HepG2 (cell line): Measurements from ENCODE around the gene DTYMK. TPM values are rescaled to one million over a fixed set of nuclear protein-coding genes. Genes with fewer than 3 reads are reported as not detected.

Experiments used
- ATAC-seq: fragments of 200-7000 bp; cut with Tn5 transposase; 3 replicates; pipeline ENCODE4 v1.9.1; 2020; ENCODE audit warnings: mild to moderate bottlenecking, moderate library complexity
- BruUV-seq: library from RNA; stranded (reverse); fragments of 400-500 nt; replicated peaks from 2 replicates; lab custom pipeline; 2021; lab: Mats Ljungman, UMichigan
- CTCF ChIA-PET: fragments of 300-600 bp; formaldehyde crosslinking; extraction: SDS; loops from one replicate; lab custom pipeline; 2021; ENCODE audit warnings: low total read pairs, inconsistent platforms, low intra/inter-chr PET ratio; lab: Yijun Ruan, JAX
- POLR2A ChIA-PET: fragments of 350-600 bp; sonication (Branson Sonifier 250); formaldehyde crosslinking; loops from one replicate; lab custom pipeline; 2020; ENCODE audit warnings: antibody characterized with exemption, inconsistent platforms; lab: Yijun Ruan, JAX
- DNase-seq: peaks from one replicate; pipeline ENCODE4 v3.0.0-alpha.2; 2015; ENCODE audit warnings: low spot score
- FAIRE-seq: peaks from 3 replicates; lab custom pipeline; 2011; peaks lifted over from hg19 to GRCh38; lab: Jason Lieb, UNC
- H2AFZ ChIP-seq: one replicate; pipeline ENCODE4 v1.6.1; 2011; ENCODE audit warnings: low read length, inconsistent platforms
- H3K27ac ChIP-seq: fragments of 300-600 bp; 3 replicates; pipeline ENCODE4 v1.8.0; 2011; ENCODE audit warnings: mixed run types, mild to moderate bottlenecking, mixed read lengths, low read length, inconsistent platforms; ENCODE audit not compliant: insufficient read depth; ENCODE audit errors: extremely low read length
- H3K27me3 ChIP-seq, 2 experiments: fragments of 200-600 bp in 1 of 2; 2 replicates in 1 of 2; 3 replicates in 1 of 2; pipeline versions ENCODE4 v1.6.0 to v1.8.0; 2011; ENCODE audit warnings: low read length in 2 of 2, mild to moderate bottlenecking in 2 of 2, moderate library complexity in 2 of 2, inconsistent platforms in 1 of 2; ENCODE audit not compliant: insufficient read depth in 2 of 2, control insufficient read depth in 1 of 2
- H3K36me3 ChIP-seq, 2 experiments: fragments of 200-600 bp in 1 of 2; replicated peaks in 1 of 2; 2 replicates in 1 of 2; 3 replicates in 1 of 2; pipeline versions ENCODE4 v1.5.1 to v1.8.0; 2011; ENCODE audit warnings: low read length in 2 of 2, inconsistent platforms in 1 of 2; ENCODE audit not compliant: insufficient read depth in 2 of 2, control insufficient read depth in 1 of 2
- H3K4me1 ChIP-seq: 2 replicates; pipeline ENCODE4 v1.5.1; 2012; ENCODE audit warnings: low read length, inconsistent platforms; ENCODE audit not compliant: insufficient read depth
- H3K4me2 ChIP-seq: 2 replicates; pipeline ENCODE4 v1.6.0; 2011; ENCODE audit warnings: low read depth, low read length, inconsistent platforms
- H3K4me3 ChIP-seq, 3 experiments: fragments of 200-600 bp in 1 of 3; sonication (generic), shearing (Covaris generic) in 1 of 3; replicated peaks in 1 of 3; 2 replicates each; pipeline ENCODE4 v1.5.1; 2011 to 2016; ENCODE audit warnings: low read length in 3 of 3, inconsistent platforms in 2 of 3, low read depth in 2 of 3, mild to moderate bottlenecking in 2 of 3, control low read depth in 1 of 3, mixed read lengths in 1 of 3; ENCODE audit not compliant: insufficient read depth in 1 of 3
- H3K79me2 ChIP-seq: one replicate; pipeline ENCODE4 v1.6.1; 2011; ENCODE audit warnings: low read length, inconsistent platforms; ENCODE audit not compliant: insufficient read depth
- H3K9ac ChIP-seq: 2 replicates; pipeline ENCODE4 v1.6.0; 2011; ENCODE audit warnings: mild to moderate bottlenecking, low read depth, low read length, inconsistent platforms; ENCODE audit not compliant: insufficient read depth
- H3K9me3 ChIP-seq: 2 replicates; pipeline ENCODE4 v1.5.1; 2012; ENCODE audit warnings: mild to moderate bottlenecking, low read length
- H4K20me1 ChIP-seq: 2 replicates; pipeline ENCODE4 v1.6.0; 2011; ENCODE audit warnings: inconsistent platforms, mild to moderate bottlenecking, low read length, moderate library complexity; ENCODE audit not compliant: insufficient read depth
- AGO1 ChIP-seq: fragments of 200-400 bp; formaldehyde crosslinking; IDR thresholded peaks from 2 replicates; pipeline ENCODE4 v1.6.1; 2017; ENCODE audit warnings: mild to moderate bottlenecking, low read depth, low read length, moderate library complexity; ENCODE audit not compliant: poor library complexity, severe bottlenecking
- AGO2 ChIP-seq: fragments of 200-400 bp; formaldehyde crosslinking; optimal IDR thresholded peaks from 2 replicates; pipeline ENCODE3; 2017; ENCODE audit warnings: mild to moderate bottlenecking, low read depth, low read length, moderate library complexity
- HOXA5 ChIP-seq: sonication (generic); formaldehyde crosslinking; IDR thresholded peaks from 2 replicates; pipeline ENCODE4 v1.4.0; 2020; ENCODE audit warnings: missing genetic modification reagents
- NONO ChIP-seq, 2 experiments: fragments of 450-650 bp in 1 of 2; sonication (generic) in 1 of 2; formaldehyde crosslinking in 1 of 2; IDR thresholded peaks in 1 of 2; conservative IDR thresholded peaks in 1 of 2; 2 replicates each; pipeline versions ENCODE4 v1.6.1 to v1.8.0; 2017 to 2022; ENCODE audit warnings: mild to moderate bottlenecking in 1 of 2, missing genetic modification reagents in 1 of 2, moderate library complexity in 1 of 2
- ZBTB3 ChIP-seq: sonication (generic); formaldehyde crosslinking; IDR thresholded peaks from 2 replicates; pipeline ENCODE4 v1.4.0; 2020; ENCODE audit warnings: low read depth, mild to moderate bottlenecking, moderate library complexity, missing genetic modification reagents, borderline replicate concordance
- ZC3H13 ChIP-seq: sonication (generic); formaldehyde crosslinking; IDR thresholded peaks from 2 replicates; pipeline ENCODE4 v1.8.1; 2023; ENCODE audit warnings: mild to moderate bottlenecking, missing genetic modification reagents, moderate library complexity
- ZNF143 ChIP-seq: sonication (generic); formaldehyde crosslinking; IDR thresholded peaks from 2 replicates; pipeline ENCODE4 v1.4.0; 2020; ENCODE audit warnings: missing genetic modification reagents
- WGBS: methylation state at CpG from one replicate; pipeline ENCODE4 v1.1.6; 2017; ENCODE audit warnings: low lambda C conversion rate; 5-methylcytosine and 5-hydroxymethylcytosine counted together
- in situ Hi-C: cut with HindIII; loops from 2 replicates; pipeline ENCODE4 v1.10.0; 2017; ENCODE audit warnings: low pct_unique_long_range_greater_than_20kb; ENCODE audit not compliant: extremely low pct_ligation_motif_present
- intact Hi-C: fragments of 100-400 bp; cut with micrococcal nuclease; formaldehyde crosslinking; loops from one replicate; pipeline ENCODE4 v1.10.0; 2022; ENCODE audit not compliant: unreplicated experiment
- polyA plus RNA-seq, 8 experiments: library from polyadenylated mRNA; depleted of rRNA in 3 of 8; stranded (reverse) in 7 of 8; unstranded in 1 of 8; fragments of >200 nt; fragmentation: Illumina TruSeq in 4 of 8; extraction: Trizol in 4 of 8; gene quantifications; 2 replicates each; pipeline versions ENCODE4 v1.2.1 to v1.2.3, GENCODE V29; 2011 to 2016; ENCODE audit warnings: low read depth in 4 of 8, missing spikeins in 1 of 8, mixed read lengths in 1 of 8; ENCODE audit not compliant: insufficient read depth in 1 of 8
- total RNA-seq, 5 experiments: library from RNA; depleted of rRNA; stranded (reverse); fragments of >200 nt; fragmentation: Illumina TruSeq; extraction: Trizol; gene quantifications; 2 replicates each; pipeline ENCODE4 v1.2.3, GENCODE V29; 2016; ENCODE audit warnings: low read depth in 1 of 5
- TF ChIP-seq, protein P1 (sequence below): IDR thresholded peaks from 2 replicates; pipeline ENCODE4 v1.6.1; 2012; ENCODE audit warnings: inconsistent platforms
- TF ChIP-seq, protein P2 (sequence below): sonication (generic); formaldehyde crosslinking; IDR thresholded peaks from 2 replicates; pipeline ENCODE4 v1.8.1; 2023; ENCODE audit warnings: mild to moderate bottlenecking, missing genetic modification reagents
- TF ChIP-seq, protein P3 (sequence below): sonication (generic); formaldehyde crosslinking; IDR thresholded peaks from 2 replicates; pipeline ENCODE4 v1.8.0; 2022; ENCODE audit warnings: missing genetic modification reagents, mild to moderate bottlenecking, borderline replicate concordance
- TF ChIP-seq, protein P4 (sequence below): sonication (generic); formaldehyde crosslinking; IDR thresholded peaks from 2 replicates; pipeline ENCODE4 v1.4.0; 2020; ENCODE audit warnings: mild to moderate bottlenecking, missing genetic modification reagents

Gene DTYMK
- total and polyA plus RNA-seq, 2 of the 13 experiments (the other 11 are each of a cell fraction or from before 2014, with no cell fraction given): 57.5 to 134 TPM

DNA sequence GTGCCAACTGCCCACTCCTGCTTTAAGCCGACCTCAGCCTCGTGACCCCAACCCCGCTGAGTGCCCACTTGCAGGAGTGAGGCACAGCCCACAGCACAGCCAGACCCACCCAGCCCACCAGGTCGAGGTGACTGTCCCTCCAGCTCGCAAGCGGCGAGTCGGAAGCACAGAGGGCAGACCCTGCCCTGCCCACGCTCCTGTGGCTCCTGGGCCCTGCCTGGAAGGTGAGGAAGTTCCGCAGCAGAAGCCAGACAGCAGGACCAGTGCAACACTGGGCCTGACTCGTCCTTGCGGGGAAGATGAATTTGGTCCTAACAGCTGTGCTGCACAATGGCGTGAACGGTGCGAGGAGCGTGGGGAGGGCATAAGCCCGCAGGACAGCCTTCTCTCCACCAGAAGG lies 9.9 kb downstream of the DTYMK start:
- Histone ChIP-seq H3K27me3 (no peaks in the 10 kb centered on the region), H2AFZ (no peak overlapping the region), H3K4me1 (no peaks in the 10 kb centered on the region), H3K36me3 (peaks cover 29 to 69% of the 10 kb centered on the region in 2 experiments), H3K27ac (no peak overlapping the region), H3K4me3 (no peak overlapping the region), H4K20me1 (no peaks in the 10 kb centered on the region), H3K79me2 (no peaks in the 10 kb centered on the region), H3K9me3 (no peaks in the 10 kb centered on the region), H3K4me2 (no peak overlapping the region), H3K9ac (no peak overlapping the region)
- in situ Hi-C loops: no loop called here
- WGBS: 94% methylated on average over 12 of the region's 17 CpGs
- DNase-seq (no peak), ATAC-seq (peak; percentile 1; the same call in 2 of the 3 replicates), FAIRE-seq (no peak)
- TF ChIP-seq, protein P1, sequence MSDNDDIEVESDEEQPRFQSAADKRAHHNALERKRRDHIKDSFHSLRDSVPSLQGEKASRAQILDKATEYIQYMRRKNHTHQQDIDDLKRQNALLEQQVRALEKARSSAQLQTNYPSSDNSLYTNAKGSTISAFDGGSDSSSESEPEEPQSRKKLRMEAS: no peak
- TF ChIP-seq ZC3H13 (CRISPR knock-in tag) (peak; percentile 72; the same call in 1 of the 2 replicates), ZNF143 (CRISPR knock-in tag) (no peak), AGO2 (peak; percentile 67), NONO (IDR thresholded peaks at IDR 0.05) (no peak), NONO (CRISPR knock-in tag; conservative IDR thresholded peaks at IDR 0.05) (0 out of 2 replicates have a peak, but pooled peaks have one; percentile 44), ZBTB3 (CRISPR knock-in tag) (no peak), HOXA5 (CRISPR knock-in tag) (no peak), AGO1 (peak; percentile 3)
- TF ChIP-seq, protein P2, sequence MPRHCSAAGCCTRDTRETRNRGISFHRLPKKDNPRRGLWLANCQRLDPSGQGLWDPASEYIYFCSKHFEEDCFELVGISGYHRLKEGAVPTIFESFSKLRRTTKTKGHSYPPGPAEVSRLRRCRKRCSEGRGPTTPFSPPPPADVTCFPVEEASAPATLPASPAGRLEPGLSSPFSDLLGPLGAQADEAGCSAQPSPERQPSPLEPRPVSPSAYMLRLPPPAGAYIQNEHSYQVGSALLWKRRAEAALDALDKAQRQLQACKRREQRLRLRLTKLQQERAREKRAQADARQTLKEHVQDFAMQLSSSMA (CRISPR knock-in tag): 0 out of 2 replicates have a peak, but pooled peaks have one; percentile 49
- TF ChIP-seq, protein P3, sequence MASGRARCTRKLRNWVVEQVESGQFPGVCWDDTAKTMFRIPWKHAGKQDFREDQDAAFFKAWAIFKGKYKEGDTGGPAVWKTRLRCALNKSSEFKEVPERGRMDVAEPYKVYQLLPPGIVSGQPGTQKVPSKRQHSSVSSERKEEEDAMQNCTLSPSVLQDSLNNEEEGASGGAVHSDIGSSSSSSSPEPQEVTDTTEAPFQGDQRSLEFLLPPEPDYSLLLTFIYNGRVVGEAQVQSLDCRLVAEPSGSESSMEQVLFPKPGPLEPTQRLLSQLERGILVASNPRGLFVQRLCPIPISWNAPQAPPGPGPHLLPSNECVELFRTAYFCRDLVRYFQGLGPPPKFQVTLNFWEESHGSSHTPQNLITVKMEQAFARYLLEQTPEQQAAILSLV (CRISPR knock-in tag): 0 out of 2 replicates have a peak, but pooled peaks have one; percentile 8
- TF ChIP-seq, protein P4, sequence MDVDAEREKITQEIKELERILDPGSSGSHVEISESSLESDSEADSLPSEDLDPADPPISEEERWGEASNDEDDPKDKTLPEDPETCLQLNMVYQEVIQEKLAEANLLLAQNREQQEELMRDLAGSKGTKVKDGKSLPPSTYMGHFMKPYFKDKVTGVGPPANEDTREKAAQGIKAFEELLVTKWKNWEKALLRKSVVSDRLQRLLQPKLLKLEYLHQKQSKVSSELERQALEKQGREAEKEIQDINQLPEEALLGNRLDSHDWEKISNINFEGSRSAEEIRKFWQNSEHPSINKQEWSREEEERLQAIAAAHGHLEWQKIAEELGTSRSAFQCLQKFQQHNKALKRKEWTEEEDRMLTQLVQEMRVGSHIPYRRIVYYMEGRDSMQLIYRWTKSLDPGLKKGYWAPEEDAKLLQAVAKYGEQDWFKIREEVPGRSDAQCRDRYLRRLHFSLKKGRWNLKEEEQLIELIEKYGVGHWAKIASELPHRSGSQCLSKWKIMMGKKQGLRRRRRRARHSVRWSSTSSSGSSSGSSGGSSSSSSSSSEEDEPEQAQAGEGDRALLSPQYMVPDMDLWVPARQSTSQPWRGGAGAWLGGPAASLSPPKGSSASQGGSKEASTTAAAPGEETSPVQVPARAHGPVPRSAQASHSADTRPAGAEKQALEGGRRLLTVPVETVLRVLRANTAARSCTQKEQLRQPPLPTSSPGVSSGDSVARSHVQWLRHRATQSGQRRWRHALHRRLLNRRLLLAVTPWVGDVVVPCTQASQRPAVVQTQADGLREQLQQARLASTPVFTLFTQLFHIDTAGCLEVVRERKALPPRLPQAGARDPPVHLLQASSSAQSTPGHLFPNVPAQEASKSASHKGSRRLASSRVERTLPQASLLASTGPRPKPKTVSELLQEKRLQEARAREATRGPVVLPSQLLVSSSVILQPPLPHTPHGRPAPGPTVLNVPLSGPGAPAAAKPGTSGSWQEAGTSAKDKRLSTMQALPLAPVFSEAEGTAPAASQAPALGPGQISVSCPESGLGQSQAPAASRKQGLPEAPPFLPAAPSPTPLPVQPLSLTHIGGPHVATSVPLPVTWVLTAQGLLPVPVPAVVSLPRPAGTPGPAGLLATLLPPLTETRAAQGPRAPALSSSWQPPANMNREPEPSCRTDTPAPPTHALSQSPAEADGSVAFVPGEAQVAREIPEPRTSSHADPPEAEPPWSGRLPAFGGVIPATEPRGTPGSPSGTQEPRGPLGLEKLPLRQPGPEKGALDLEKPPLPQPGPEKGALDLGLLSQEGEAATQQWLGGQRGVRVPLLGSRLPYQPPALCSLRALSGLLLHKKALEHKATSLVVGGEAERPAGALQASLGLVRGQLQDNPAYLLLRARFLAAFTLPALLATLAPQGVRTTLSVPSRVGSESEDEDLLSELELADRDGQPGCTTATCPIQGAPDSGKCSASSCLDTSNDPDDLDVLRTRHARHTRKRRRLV (CRISPR knock-in tag): no peak
- ChIA-PET POLR2A (interaction anchor here (2.8 kb wide), 1 partner anchor 10 kb away, joined by 13 read pairs; the partner anchor contains the start of gene DTYMK), CTCF (no interaction called here)
- intact Hi-C loops: no loop called here
- no TSS peak for BruUV-seq
